Measurements from ENCODE around the gene CDH23.

GRCh38 chr10:71763352-71764127 lies 366.8 kb downstream of the CDH23 start:
- no peak for TF ChIP-seq ZFP3 (CRISPR knock-in tag; IDR thresholded peaks at IDR 0.05)
- TF ChIP-seq RARB (CRISPR knock-in tag; IDR thresholded peaks at IDR 0.05) = no peak
- no peak for TF ChIP-seq TSHZ2 (CRISPR knock-in tag; IDR thresholded peaks at IDR 0.05)
- no peak for TF ChIP-seq PATZ1 (CRISPR knock-in tag; IDR thresholded peaks at IDR 0.05; ENCODE audit: borderline replicate concordance)
- no peak for TF ChIP-seq BACH2 (CRISPR knock-in tag; IDR thresholded peaks at IDR 0.05; ENCODE audit: borderline replicate concordance)
